Testis (tissue), 3 donors: ENCODE measurements around the gene ZNF462. TPM values are rescaled to one million over a fixed set of nuclear protein-coding genes. Genes with fewer than 3 reads are reported as not detected.

Experiments used
- DNase-seq: peaks from one replicate; pipeline ENCODE4 v3.0.0-alpha.2; 2019
- H3K27ac ChIP-seq, 2 donors: fragments of 200-600 bp; sonication (generic); one replicate each; pipeline ENCODE4 v1.5.1; 2019
- H3K27me3 ChIP-seq: fragments of 200-600 bp; sonication (generic); one replicate; pipeline ENCODE4 v1.5.1; 2019
- H3K36me3 ChIP-seq: fragments of 200-600 bp; sonication (generic); one replicate; pipeline ENCODE4 v1.5.1; 2017; ENCODE audit warnings: low read depth; ENCODE audit errors: missing control alignments
- H3K4me1 ChIP-seq: fragments of 200-600 bp; sonication (generic); one replicate; pipeline ENCODE4 v1.5.1; 2019
- H3K4me3 ChIP-seq, 2 donors: fragments of 200-600 bp; sonication (generic); one replicate each; pipeline ENCODE4 v1.5.1; 2017 to 2019
- H3K9me3 ChIP-seq: fragments of 200-600 bp; sonication (generic); one replicate; pipeline ENCODE4 v1.5.1; 2017
- CTCF ChIP-seq, 3 experiments: fragments of 450-650 bp in 2 of 3; fragments of 200-600 bp in 1 of 3; sonication (generic) in 1 of 3; IDR thresholded peaks; one replicate each; pipeline ENCODE4 v1.5.1; 2016 to 2019; ENCODE audit warnings: antibody characterized with exemption in 3 of 3, mild to moderate bottlenecking in 2 of 3, moderate library complexity in 1 of 3
- POLR2A ChIP-seq: fragments of 450-650 bp; IDR thresholded peaks from one replicate; pipeline ENCODE4 v1.6.1; 2017; ENCODE audit warnings: antibody characterized with exemption, mild to moderate bottlenecking, moderate library complexity
- WGBS, 2 donors: methylation state at CpG; one replicate each; pipeline ENCODE4 v1.1.5; 2018; 5-methylcytosine and 5-hydroxymethylcytosine counted together
- intact Hi-C: fragments of 100-400 bp; cut with DNase I; formaldehyde crosslinking; loops from one replicate; pipeline ENCODE4 v1.15.1; 2023; ENCODE audit warnings: low total_unique reads
- polyA plus RNA-seq: library from polyadenylated mRNA; stranded (reverse); fragments of 350-450 nt; fragmentation: Illumina TruSeq; extraction: RNeasy Lipid Tissue Mini Kit (QIAGEN cat#74804); gene quantifications from one replicate; pipeline ENCODE4 v1.2.3, GENCODE V29; 2014; ENCODE audit warnings: low read depth, low replicate concordance; ENCODE audit not compliant: insufficient read depth
- total RNA-seq, 2 donors: library from RNA; depleted of rRNA; stranded (reverse); fragments of >200 nt; gene quantifications; one replicate each; pipeline ENCODE4 v1.2.3, GENCODE V29; 2016

Gene ZNF462
- total and polyA plus RNA-seq, 3 donors from 2014 or later, result 31.5 to 61.6 (median 53.2) TPM

GRCh38 chr9:106974341-106974740 is 111.4 kb downstream of the ZNF462 start:
- Histone ChIP-seq H3K27ac (no peak overlapping the region), H3K9me3 (no peaks in the 10 kb centered on the region), H3K4me3 (no peak overlapping the region), H3K4me1 (no peaks in the 10 kb centered on the region), H3K36me3 (no peaks in the 10 kb centered on the region), H3K27me3 (no peaks in the 10 kb centered on the region)
- DNase-seq, result no peak
- no peak for TF ChIP-seq CTCF (IDR thresholded peaks at IDR 0.05)
- TF ChIP-seq POLR2A, result no peak
- intact Hi-C loops, result no loop called here
- 95 to 98% methylated on average over 2 of the region's 2 CpGs for WGBS, 2 donors

GRCh38 chr9:106976772-106977171 is 113.8 kb downstream of the ZNF462 start:
- DNase-seq, result no peak
- H3K27ac ChIP-seq, result no peak overlapping the region
- 92 to 98% methylated on average over 5 of the region's 5 CpGs for WGBS, 2 donors
- H3K4me3 ChIP-seq, result no peak overlapping the region
- no peaks in the 10 kb centered on the region for H3K9me3 ChIP-seq
- no peak for TF ChIP-seq CTCF (IDR thresholded peaks at IDR 0.05)
- TF ChIP-seq POLR2A, result no peak
- no peaks in the 10 kb centered on the region for H3K36me3 ChIP-seq
- no peaks in the 10 kb centered on the region for H3K27me3 ChIP-seq
- H3K4me1 ChIP-seq, result no peaks in the 10 kb centered on the region
- intact Hi-C loops, result no loop called here

GRCh38 chr9:106980551-106981101 is 117.7 kb downstream of the ZNF462 start:
- no peak for DNase-seq
- Histone ChIP-seq H3K9me3 (no peaks in the 10 kb centered on the region), H3K36me3 (no peaks in the 10 kb centered on the region), H3K4me1 (no peaks in the 10 kb centered on the region), H3K27ac (no peak overlapping the region), H3K4me3 (no peak overlapping the region), H3K27me3 (no peaks in the 10 kb centered on the region)
- intact Hi-C loops, result no loop called here
- no peak for TF ChIP-seq POLR2A
- TF ChIP-seq CTCF (IDR thresholded peaks at IDR 0.05), result no peak
- WGBS, 2 donors, result 69 to 82% methylated on average over 2 of the region's 2 CpGs

GRCh38 chr9:106981396-106982287 is 118.7 kb downstream of the ZNF462 start:
- no peaks in the 10 kb centered on the region for H3K27me3 ChIP-seq
- no peaks in the 10 kb centered on the region for H3K4me1 ChIP-seq
- intact Hi-C loops, result no loop called here
- no peaks in the 10 kb centered on the region for H3K9me3 ChIP-seq
- TF ChIP-seq CTCF (IDR thresholded peaks at IDR 0.05) (no peak), POLR2A (no peak)
- no peak overlapping the region for H3K4me3 ChIP-seq
- 94 to 95% methylated on average over 10 of the region's 10 CpGs for WGBS, 2 donors
- H3K27ac ChIP-seq, result no peak overlapping the region
- no peak for DNase-seq
- no peaks in the 10 kb centered on the region for H3K36me3 ChIP-seq
